Measurements from ENCODE around the gene CALML6.
"Not testable (repeated sequence)": the region's sequence is repeated elsewhere in the genome, so short reads cannot be mapped to it uniquely, and the experiment has no call there.

Gene CALML6

GRCh38 chr1:1914971-1915692, at the start of gene CALML6:
TSS of gene CALML6 (plus strand) at chr1:1915260. CDS start at chr1:1915281, 21 bp downstream.
- no peak for DNase-seq

GRCh38 chr1:1867164-1867563, 47.9 kb upstream of the CALML6 start:
- DNase-seq, result no peak

GRCh38 chr1:1869469-1869868, 45.6 kb upstream of the CALML6 start:
- DNase-seq, result no peak

DNA sequence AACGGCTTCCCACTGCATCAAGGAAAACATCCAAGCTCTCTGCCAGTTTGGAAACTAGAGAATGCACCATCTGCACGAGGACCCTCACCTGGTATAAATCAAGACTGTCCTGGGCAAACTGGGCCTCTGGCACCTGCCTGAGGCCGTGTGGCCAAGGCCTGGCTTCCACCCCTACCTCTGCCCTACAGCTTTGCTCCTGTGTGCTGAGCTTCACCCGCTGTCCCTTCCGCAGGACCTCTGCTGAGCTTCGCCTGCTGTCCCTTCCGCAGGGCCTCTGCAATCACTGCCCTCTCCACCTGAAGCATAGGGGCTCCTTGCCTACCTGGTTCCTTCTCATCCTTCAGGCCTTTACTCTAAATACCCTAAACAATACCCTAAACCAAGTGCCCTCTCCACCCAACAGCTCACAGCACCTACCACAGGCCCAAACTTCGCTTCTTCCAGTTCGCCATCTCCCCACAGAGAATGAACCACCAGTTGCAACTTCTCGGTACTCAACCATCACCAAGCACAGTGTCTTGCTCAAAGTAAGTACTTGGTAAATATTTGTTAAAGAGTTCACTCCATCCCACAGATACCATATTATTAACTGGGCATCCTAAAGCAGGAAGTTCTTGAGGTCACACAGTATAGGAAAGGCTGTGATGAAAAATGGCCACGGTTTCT, 42.6 kb upstream of the CALML6 start:
- DNase-seq, result no peak

DNA sequence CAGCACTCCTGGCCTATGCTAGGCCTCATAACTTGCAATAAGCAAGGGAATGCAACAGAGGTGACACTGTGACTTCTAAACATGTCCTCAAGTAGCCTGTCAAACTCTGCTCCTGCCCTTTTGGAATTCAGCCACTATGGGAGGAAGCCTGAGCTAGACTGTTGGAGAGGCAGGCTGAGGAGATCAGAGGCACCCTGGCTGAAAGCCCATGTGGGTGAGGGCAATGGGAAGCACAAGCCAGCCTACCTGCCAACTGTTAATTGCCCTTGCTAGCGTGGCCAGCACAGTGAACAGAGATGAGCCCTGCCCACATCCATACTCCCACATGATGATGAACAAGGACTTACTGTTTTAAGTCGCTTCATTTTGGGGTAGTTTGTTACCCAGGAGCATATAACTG, 41.9 kb upstream of the CALML6 start:
- no peak for DNase-seq

DNA sequence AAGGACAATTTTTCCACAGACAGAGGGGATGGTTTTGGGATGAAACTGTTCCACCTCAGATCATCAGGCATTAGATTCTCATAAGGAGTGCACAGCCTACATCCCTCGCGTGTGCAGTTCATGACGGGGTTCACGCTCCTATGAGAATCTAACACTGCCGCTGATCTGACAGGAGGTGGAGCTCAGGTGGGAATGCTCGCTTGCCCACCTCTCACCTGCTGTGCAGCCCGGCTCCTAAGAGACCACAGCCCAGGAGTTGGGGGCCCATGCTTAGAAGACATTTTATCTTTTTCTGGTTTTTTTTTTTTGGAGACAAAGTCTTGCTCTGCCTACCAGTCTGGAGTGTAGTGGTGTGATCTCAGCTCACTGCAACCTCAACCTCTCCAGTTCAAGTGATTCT, 40.2 kb upstream of the CALML6 start:
- no peak for DNase-seq

- DNase-seq, result no peak
Observed at GRCh38 chr1:1875932-1876331, 39.1 kb upstream of the CALML6 start.

DNA sequence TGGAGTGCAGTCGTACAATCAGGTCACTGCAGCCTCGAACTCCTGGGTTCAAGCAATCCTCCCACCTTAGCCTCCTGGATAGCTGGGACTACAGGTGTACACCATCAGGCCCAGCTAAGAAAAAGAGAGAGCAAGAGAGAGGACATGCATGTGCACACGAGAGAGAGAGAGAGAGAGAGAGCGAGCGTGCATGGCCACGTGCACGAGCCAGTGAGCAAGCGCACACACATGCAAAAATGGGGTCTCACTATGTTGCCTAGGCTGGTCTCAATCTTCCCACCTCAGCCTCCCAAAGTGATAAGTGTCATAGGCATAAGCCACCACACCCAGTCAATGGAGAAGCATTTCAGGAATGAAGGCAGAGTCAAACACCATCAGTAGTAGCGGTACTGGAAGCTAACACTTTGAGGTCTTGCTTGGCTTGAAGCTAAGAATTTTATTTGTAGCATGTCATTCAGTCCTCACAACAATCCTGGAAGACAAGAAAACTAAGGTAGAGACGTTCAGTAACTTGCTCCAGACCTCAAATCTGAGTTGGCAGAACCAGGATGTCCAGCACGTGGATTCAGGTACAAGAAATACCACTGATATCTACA, 38.6 kb upstream of the CALML6 start:
- no peak for DNase-seq

DNA sequence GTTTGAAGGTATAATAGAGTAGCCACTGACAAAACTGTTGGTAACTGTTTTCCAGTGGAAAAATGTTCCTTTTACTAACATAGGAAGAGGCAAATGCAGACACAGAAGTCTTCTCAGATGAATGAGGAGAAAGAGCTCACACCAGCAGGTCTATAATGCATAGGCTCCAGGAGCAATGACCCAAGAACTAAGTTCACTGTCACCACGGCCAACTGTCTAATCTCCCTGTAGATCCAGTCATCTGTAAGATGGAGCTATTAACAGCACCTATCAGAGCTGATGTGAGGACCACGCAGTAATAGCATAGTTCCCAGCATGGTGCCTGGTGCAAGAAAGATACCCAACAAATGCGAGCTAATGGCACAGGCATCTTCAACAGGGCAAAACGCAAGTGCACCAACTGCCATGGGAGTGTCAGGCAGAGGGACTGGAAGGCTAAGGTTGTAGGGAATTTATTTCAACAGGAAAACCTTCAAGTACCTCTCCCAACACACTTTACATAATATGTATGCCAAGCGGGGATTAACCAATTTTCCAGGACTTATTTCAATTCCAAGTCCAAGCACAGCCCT, 37.1 kb upstream of the CALML6 start:
- DNase-seq, result no peak

GRCh38 chr1:1879942-1880341, 35.1 kb upstream of the CALML6 start:
- no peak for DNase-seq

DNA sequence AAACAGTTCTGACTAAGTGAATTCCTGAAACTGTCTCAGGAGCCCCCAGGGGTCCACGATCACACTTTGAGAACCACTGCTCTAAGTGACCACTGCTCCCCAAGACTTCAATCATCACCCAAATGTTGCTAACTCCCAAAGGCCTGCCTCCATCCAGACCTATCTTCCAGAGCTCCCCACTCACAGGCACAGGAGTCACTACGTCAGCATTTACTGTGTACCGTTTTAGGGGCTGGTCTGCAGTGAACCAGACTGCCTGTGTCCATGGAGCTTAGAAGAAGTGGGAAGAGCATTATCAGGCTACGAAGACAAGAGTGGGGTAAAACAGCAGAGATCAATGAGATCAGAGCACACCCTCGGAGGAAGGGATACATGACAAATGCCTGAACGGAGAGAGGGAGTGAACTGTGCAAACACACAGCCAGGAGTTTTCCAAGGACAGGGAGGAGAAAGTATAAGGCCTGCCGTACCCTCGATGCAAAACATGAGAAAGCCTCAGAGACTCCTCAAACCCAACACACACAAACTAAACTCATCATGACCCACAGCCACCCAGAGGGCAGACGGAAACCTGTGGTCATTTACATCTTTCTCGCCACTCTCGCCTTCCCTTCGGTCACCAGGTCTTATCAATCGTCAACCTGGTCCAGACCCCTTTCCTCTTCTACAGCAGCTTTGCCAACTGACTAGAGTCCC, 34.3 kb upstream of the CALML6 start:
- DNase-seq, result no peak

- peak in 1 of 2 experiments; percentile 64 for DNase-seq
Observed at GRCh38 chr1:1881727-1882126, 33.3 kb upstream of the CALML6 start.

DNA sequence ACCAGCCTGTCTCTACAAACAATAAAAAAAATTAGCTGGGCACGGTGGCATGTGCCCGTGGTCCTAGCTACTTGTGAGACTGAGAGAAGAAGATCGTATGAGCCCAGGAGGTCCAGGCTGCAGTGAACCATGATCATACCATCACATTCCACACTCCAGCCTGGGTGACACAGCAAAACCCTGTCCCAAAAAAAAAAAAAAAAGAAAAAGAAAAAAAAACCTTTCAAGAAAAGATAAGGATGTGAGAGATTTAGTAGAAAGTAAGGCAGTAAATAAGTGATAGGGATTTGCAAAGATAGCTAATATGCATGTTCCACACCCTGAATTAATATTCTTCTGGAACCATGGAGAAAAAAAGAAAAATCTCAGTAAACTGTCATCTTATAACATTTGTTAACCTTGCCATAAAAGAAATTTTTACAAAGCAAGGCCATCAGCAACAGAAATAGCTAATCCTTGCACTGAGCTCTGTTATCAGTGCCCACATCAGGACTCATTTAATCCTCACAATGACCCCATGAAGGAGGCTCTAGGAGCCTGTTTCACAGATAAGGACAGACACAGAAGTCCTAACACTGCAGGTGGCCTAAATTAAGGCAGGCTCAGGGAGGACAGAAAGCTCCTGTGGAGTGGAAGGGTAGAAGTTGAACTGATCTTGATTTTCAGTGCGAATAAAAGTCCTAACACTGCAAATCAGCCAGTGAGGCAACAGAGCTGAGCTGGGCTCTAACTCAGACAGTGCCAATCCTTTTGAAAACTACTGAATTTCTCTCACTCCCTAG, 31.8 kb upstream of the CALML6 start:
- DNase-seq, result no peak

GRCh38 chr1:1883890-1884289, 31.2 kb upstream of the CALML6 start:
- DNase-seq, result not testable (repeated sequence)

DNA sequence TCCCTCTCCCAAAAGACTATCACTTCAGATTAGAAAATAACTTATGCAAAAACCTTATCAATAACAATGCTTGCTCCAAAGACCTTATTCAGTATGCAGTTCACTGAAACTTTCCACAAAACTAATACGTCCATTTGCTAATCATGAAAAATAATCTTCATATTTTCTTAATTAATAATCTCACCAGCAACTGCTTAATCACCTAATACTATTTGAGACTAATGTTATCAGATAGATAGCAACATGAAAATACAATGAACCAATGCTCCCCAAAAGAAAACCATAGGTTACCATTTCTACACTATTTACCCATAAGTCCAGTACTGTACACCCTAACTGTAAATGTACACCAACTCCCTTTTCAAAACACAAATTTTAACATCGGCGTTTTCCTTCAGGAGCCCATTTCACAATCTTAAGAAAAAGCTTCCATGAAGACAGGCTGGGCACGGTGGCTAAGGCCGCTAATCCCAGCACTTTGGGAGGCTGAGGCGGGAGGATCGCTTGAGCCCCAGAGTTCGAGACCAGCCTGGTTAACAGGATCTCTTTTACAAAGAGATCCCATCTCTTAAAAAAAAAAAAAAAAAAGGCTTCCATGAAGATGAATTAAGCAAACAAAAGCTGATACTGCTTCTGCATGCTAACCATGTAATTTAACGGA, 25.8 kb upstream of the CALML6 start:
- no peak for DNase-seq

GRCh38 chr1:1889847-1890505, 25.1 kb upstream of the CALML6 start:
- DNase-seq, result peak; percentile 30 to 41

- peak; percentile 82 to 92 for DNase-seq
Observed at GRCh38 chr1:1890506-1891348, 24.3 kb upstream of the CALML6 start, which contains the start of gene GNB1. TSS of gene GNB1 (minus strand) at chr1:1891087. CDS start at chr1:1825453, 65,634 bp downstream.

DNA sequence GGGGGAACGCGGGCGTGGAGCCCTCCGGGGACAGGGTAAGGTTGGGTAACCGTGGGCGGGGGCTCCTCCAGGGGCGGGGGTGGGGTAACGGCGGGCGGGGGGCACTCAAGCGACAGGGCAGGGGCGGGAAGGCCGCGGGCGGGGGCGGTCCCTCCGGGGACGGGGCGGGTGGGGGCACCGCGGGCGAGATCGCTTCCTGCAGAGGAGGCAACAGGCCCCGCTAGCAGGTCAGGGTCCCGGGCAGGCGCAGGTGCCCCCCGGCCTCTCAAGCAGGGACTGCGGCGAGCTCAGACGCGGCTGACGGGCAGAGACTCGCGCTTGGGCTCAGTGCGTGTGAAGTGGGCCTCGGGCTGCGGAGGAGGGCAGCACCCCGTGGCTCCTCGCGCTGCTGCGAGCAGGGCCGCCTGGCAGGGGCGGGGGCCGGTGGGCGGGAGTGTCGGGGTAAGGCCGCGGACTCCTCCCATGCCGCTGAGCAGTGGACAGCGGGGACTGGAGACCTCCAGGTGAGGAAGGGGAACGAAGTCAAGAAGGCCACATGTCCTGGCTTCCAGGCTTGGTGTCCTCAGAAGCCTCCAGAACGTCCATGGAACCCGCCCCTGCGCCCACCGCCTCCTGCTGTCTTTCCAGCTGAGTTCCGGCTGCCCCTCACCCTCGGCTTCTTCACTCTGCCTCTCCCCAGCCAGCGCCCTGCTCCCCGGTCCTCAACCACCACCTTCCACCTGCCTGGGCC, 23.5 kb upstream of the CALML6 start:
- DNase-seq, result peak; percentile 69 to 76

GRCh38 chr1:1892079-1892762, 22.8 kb upstream of the CALML6 start:
- peak in 1 of 2 experiments; percentile 8 for DNase-seq

All from NCI-H2081 (cell line).